Stimulated activated CD4-positive, alpha-beta T cell treated with anti-CD3 and anti-CD28 coated beads, Interleukin-2, amount 100 ng/mL, for 24 hours (primary cell): ENCODE measurements around the gene ESRRA.
"Not testable (repeated sequence)": the region's sequence is repeated elsewhere in the genome, so short reads cannot be mapped to it uniquely, and the experiment has no call there.

Source experiments
- DNase-seq, 2 donors: peaks; one replicate each; pipeline ENCODE4 v3.0.0-alpha.2; 2020

ESRRA gene

GRCh38 chr11:64314146-64314804, 9.0 kb downstream of the ESRRA start:
- no peak for DNase-seq

- DNase-seq = no peak
Measured at GRCh38 chr11:64314805-64315561, 9.7 kb downstream of the ESRRA start.

- DNase-seq = not testable (repeated sequence)
Measured at GRCh38 chr11:64315667-64316526, 10.6 kb downstream of the ESRRA start.

GRCh38 chr11:64316672-64317324, 11.5 kb downstream of the ESRRA start:
- peak; percentile 40 to 46 for DNase-seq

- peak; percentile 95 for DNase-seq
Measured at GRCh38 chr11:64317325-64317960, 12.1 kb downstream of the ESRRA start, which contains the start of gene TRMT112. TRMT112 (minus strand) TSS chr11:64317559; CDS start chr11:64317526, 33 bp downstream.

GRCh38 chr11:64317961-64318765, 12.8 kb downstream of the ESRRA start, which contains the start of gene PRDX5:
PRDX5 (plus strand) TSS chr11:64318121; CDS start chr11:64318216, 95 bp downstream.
- peak; percentile 93 to 95 for DNase-seq

GRCh38 chr11:64318766-64319761, 13.7 kb downstream of the ESRRA start:
- no peak for DNase-seq

- no peak for DNase-seq
Measured at GRCh38 chr11:64320556-64320955, 15.2 kb downstream of the ESRRA start.

- no peak for DNase-seq
Measured at GRCh38 chr11:64321026-64321425, 15.7 kb downstream of the ESRRA start.

- DNase-seq = no peak
Measured at GRCh38 chr11:64321533-64321932, 16.2 kb downstream of the ESRRA start.

- no peak for DNase-seq
Measured at GRCh38 chr11:64322925-64323260, 17.6 kb downstream of the ESRRA start.

GRCh38 chr11:64323373-64323772, 18.0 kb downstream of the ESRRA start:
- no peak for DNase-seq

GRCh38 chr11:64323984-64324383, 18.7 kb downstream of the ESRRA start:
- not testable (repeated sequence) for DNase-seq

GRCh38 chr11:64324692-64325469, 19.6 kb downstream of the ESRRA start:
- no peak for DNase-seq

GRCh38 chr11:64327375-64327774, 22.1 kb downstream of the ESRRA start:
- DNase-seq = no peak

- no peak for DNase-seq
Measured at GRCh38 chr11:64327993-64328392, 22.7 kb downstream of the ESRRA start.

GRCh38 chr11:64330888-64331287, 25.6 kb downstream of the ESRRA start:
- DNase-seq = no peak

GRCh38 chr11:64331569-64332371, 26.4 kb downstream of the ESRRA start:
- peak; percentile 68 to 82 for DNase-seq
